Stimulated activated effector memory CD8-positive, alpha-beta T cell treated with anti-CD3 and anti-CD28 coated beads, Interleukin-12 subunit alpha, Interleukin-12 subunit beta, amount 100 ng/mL, for 72 hours (primary cell): ENCODE data around the gene PHTF2.

Experiments used
- ATAC-seq: fragments of 150-1000 bp; cut with Tn5 transposase; 2 replicates; pipeline ENCODE4 v1.10.0; 2021
- DNase-seq, 2 donors: peaks; one replicate each; pipeline ENCODE4 v3.0.0; 2021 to 2022; ENCODE audit warnings: low spot score in 2 of 2
- H3K27ac Mint-ChIP-seq: one replicate; pipeline ENCODE4 v1.8.0; 2022; ENCODE audit warnings: mild to moderate bottlenecking, mixed read lengths
- H3K36me3 Mint-ChIP-seq: one replicate; pipeline ENCODE4 v1.8.0; 2022; ENCODE audit warnings: mild to moderate bottlenecking, mixed read lengths
- H3K4me1 Mint-ChIP-seq: one replicate; pipeline ENCODE4 v1.8.0; 2022; ENCODE audit warnings: mixed read lengths
- H3K4me3 Mint-ChIP-seq: one replicate; pipeline ENCODE4 v1.8.0; 2022; ENCODE audit warnings: mild to moderate bottlenecking, mixed read lengths
- H3K9me3 Mint-ChIP-seq: one replicate; pipeline ENCODE4 v1.8.0; 2022; ENCODE audit warnings: mixed read lengths

The PHTF2 gene

GRCh38 chr7:77904252-77904651 is 105.7 kb downstream of the PHTF2 start:
- Mint-ChIP-seq H3K9me3 (no peaks in the 10 kb centered on the region), H3K27ac (peak overlapping the region; percentile 65), H3K4me3 (no peak overlapping the region), H3K36me3 (peaks cover 75% of the 10 kb centered on the region), H3K4me1 (peaks cover 8% of the 10 kb centered on the region)
- DNase-seq = no peak
- peak; percentile 37 for ATAC-seq

DNA sequence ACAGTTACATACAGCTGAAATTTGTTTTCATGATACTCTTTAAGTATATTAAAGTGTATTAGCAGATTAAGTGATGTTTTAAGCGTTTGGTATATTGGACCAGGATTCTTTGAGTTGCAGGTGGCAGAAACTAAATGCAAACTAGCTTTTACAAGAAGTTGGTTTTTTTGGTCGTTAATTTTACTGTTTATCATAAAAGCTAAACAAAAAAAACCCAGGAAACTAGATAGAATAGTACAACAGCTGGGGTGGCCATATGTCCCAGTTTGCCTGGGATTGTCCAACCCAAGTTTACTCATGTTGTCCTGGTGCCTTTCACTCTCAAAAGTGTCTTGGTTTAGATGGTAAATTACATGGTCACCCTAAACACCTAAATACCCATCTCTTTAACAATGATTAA is 108.7 kb downstream of the PHTF2 start:
- H3K27ac Mint-ChIP-seq = no peak overlapping the region
- no peak overlapping the region for H3K4me3 Mint-ChIP-seq
- peaks cover 8% of the 10 kb centered on the region for H3K4me1 Mint-ChIP-seq
- H3K36me3 Mint-ChIP-seq = peaks cover 75% of the 10 kb centered on the region
- no peaks in the 10 kb centered on the region for H3K9me3 Mint-ChIP-seq
- no peak for ATAC-seq
- no peak for DNase-seq

DNA sequence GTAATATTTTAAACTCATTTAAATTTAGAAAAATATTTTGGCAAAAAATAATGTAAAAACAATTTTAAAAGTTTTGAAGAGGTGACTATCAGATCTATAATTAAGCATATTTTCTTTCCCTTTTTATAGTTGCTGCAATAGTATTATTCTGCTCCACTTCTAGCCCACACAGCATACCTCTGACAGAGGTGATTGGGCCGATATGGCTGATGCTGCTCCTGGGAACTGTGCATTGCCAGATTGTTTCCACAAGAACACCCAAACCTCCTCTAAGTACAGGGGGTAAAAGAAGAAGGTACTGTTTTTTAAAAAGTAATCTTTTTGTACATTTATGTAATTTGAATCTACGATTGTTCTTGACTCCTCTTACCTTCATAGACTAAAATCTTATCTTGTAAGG is 110.1 kb downstream of the PHTF2 start:
- peaks cover 8% of the 10 kb centered on the region for H3K4me1 Mint-ChIP-seq
- no peaks in the 10 kb centered on the region for H3K9me3 Mint-ChIP-seq
- DNase-seq = no peak
- H3K27ac Mint-ChIP-seq = no peak overlapping the region
- peaks cover 77% of the 10 kb centered on the region for H3K36me3 Mint-ChIP-seq
- no peak for ATAC-seq
- no peak overlapping the region for H3K4me3 Mint-ChIP-seq

DNA sequence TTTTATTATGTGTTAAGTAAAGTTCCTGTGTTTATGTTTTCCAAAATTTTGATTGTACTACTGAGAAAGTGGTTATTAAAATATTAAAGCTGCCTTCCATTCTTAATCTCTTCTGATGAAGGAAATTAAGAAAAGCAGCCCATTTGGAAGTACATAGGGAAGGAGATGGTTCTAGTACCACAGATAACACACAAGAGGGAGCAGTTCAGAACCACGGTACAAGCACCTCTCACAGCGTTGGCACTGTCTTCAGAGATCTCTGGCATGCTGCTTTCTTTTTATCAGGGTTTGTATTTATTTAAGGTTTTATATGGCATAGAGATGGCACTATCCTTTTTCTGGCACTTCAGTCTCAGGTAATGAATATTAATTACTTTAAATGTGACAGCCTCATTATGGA is 111.6 kb downstream of the PHTF2 start:
- ATAC-seq = no peak
- no peaks in the 10 kb centered on the region for H3K9me3 Mint-ChIP-seq

GRCh38 chr7:77912293-77912692 is 113.7 kb downstream of the PHTF2 start:
- Mint-ChIP-seq H3K4me1 (no peaks in the 10 kb centered on the region), H3K36me3 (peaks cover 79% of the 10 kb centered on the region), H3K4me3 (no peak overlapping the region), H3K9me3 (no peaks in the 10 kb centered on the region), H3K27ac (no peak overlapping the region)
- ATAC-seq (no peak), DNase-seq (no peak)

More for the DNA sequence above, 111.6 kb downstream of the PHTF2 start:
- Mint-ChIP-seq H3K36me3 (peaks cover 74% of the 10 kb centered on the region), H3K27ac (no peak overlapping the region), H3K4me3 (no peak overlapping the region), H3K4me1 (no peaks in the 10 kb centered on the region)
- no peak for DNase-seq

DNA sequence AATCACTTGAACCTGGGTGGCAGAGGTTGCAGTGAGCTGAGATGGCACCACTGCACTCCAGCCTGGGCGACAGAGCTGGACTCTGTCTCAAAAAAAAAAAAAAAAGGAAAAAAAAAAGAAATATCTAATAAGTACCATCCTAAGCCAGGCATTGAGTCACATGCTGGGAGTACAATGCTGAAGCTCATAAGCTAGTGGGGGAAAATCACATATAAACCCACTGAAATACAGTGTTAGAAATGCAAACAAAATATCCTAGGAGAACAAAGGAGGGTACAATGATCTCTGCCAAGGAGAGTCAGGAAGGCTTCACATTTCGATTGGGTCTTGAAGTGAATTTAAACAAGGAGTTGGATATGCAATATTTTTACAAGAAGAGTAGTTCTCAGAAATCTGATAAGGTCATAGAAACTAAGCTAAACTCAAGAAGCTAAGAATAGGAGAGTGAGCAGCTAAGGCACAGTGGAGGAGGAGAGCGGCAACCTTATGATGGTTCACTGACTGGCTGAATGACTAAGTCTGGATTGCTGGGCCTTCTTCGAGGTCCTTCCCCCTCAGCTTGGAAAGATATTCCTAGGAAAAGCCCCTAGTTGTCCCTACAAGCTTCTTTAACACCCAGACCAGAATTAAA is 115.5 kb downstream of the PHTF2 start:
- H3K36me3 Mint-ChIP-seq = peaks cover 75% of the 10 kb centered on the region
- ATAC-seq = peak; percentile 78
- H3K9me3 Mint-ChIP-seq = no peaks in the 10 kb centered on the region
- peaks cover 8% of the 10 kb centered on the region for H3K4me1 Mint-ChIP-seq
- H3K4me3 Mint-ChIP-seq = no peak overlapping the region
- no peak for DNase-seq
- peak overlapping the region; percentile 1 for H3K27ac Mint-ChIP-seq

DNA sequence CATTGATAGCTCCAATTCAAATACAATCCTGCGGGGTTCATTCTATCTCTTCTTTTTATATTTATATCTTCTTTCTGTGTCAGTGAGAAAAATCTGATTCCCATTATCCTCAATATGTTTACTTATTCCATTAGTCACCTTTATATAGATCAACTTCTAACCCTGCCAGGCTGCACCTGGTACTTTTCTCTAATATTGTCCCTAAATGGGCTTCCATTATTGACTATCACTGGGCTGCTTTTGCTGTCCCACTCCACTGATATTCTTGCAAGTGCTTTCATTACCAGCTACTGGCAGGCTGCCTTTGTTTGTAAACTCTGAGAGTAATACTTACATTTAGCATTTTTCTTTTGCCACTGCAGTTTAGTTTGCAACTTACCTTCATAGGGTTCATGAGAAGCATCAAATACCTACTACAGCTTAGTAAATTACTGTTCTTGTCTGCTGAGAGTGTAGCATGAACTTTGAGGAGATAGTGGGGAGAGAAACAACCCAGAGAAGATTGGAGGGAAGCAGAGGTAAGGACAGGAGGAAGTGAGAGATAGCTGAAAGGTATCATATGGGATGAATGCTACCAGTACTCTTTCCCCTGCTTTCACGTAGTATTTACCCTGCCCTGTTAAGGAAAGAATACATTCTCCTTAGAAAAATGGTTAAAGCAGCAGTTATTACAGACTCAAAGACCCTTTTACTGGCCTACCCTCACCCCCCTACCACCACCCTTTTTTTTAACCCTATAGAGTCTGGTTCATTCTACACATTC is 119.1 kb downstream of the PHTF2 start:
- H3K36me3 Mint-ChIP-seq = peaks cover 76% of the 10 kb centered on the region
- DNase-seq = no peak
- H3K4me3 Mint-ChIP-seq = no peak overlapping the region
- no peaks in the 10 kb centered on the region for H3K9me3 Mint-ChIP-seq
- no peak for ATAC-seq
- peaks cover 8% of the 10 kb centered on the region for H3K4me1 Mint-ChIP-seq
- H3K27ac Mint-ChIP-seq = no peak overlapping the region

DNA sequence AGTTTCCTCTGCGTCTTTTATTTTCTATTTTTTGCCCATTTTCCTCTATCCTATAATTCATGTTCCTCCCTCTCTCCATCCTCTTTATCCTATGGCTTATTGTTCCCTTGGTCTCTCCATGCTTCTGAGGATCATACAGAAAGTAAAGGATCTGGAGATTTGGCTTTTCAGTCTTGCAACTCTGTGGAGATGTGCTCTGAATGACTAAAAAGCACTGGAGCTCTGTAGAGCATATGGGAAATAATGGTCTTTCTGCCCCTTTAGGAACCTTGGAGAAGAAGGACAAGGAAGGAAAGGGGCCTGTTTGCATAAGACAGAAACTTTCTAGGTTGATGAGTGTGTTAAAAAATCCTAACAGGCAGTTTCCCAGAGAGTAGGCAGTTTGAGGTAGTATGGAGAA is 120.1 kb downstream of the PHTF2 start:
- no peaks in the 10 kb centered on the region for H3K9me3 Mint-ChIP-seq
- peaks cover 14% of the 10 kb centered on the region for H3K4me1 Mint-ChIP-seq
- peaks cover 81% of the 10 kb centered on the region for H3K36me3 Mint-ChIP-seq
- no peak for ATAC-seq
- no peak for DNase-seq
- H3K4me3 Mint-ChIP-seq = no peak overlapping the region
- H3K27ac Mint-ChIP-seq = peak overlapping the region; percentile 60

DNA sequence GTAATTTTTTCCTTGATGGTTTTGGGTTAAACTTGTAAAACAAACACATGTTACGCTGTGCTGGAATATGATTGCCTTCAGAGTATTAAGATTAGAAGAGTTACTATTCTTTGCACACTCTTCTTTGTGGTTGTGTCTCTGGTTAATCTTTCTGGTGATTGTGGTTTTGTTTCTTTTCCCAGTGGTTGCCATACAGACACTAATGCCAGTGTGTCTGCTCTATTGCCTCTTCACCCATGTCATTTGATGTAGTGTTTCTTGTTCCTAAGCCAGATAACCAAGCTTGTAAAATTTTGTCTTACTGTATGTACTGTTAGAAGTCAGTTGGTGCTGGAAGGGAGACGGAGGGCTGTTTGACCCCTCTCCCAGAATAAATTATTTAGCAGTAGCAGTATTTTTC is 124.8 kb downstream of the PHTF2 start:
- Mint-ChIP-seq H3K4me1 (peaks cover 11% of the 10 kb centered on the region), H3K4me3 (no peak overlapping the region), H3K9me3 (no peaks in the 10 kb centered on the region), H3K27ac (no peak overlapping the region), H3K36me3 (peaks cover 98% of the 10 kb centered on the region)
- ATAC-seq = no peak
- no peak for DNase-seq

DNA sequence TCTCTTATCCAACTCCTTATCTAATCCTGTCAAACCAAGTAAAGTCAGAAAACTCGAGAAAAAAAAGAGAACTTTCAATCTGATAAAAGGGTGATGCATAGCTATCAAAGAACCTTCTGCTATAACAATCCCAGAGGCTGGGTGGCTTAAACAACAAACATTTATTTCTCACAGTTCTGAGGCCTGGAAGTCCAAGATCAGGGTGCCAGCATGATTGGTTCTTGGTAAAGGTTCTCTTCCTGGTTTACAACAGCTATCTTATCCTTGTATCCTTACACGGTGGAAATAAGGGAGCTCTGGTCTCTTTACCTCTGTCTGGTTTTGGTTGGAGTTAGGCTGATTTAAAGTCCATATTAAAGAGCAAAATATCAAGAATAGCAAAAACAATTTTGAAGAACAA is 131.9 kb downstream of the PHTF2 start:
- H3K9me3 Mint-ChIP-seq = no peaks in the 10 kb centered on the region
- H3K27ac Mint-ChIP-seq = peak overlapping the region; percentile 56

DNA sequence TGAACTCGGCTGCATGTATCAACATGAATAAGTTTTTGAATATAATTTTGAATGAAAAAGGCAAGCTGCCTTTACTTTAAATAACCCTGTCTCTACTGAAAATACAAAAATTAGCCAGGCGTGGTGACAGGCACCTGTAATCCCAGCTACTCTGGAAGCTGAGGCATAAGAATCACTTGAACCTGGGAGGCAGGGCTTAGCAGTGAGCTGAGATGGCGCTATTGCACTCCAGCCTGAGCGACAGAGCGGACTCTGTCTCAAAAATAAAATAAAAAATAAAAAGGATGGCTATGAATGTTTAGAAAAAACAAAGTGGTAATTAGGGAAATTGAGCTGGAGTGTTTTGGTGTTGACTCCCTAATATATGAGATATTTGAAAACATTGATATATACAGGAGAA is 133.3 kb downstream of the PHTF2 start:
- no peaks in the 10 kb centered on the region for H3K9me3 Mint-ChIP-seq
- peak overlapping the region; percentile 1 for H3K27ac Mint-ChIP-seq
- H3K36me3 Mint-ChIP-seq = peaks cover 78% of the 10 kb centered on the region
- DNase-seq = no peak
- no peak for ATAC-seq
- H3K4me1 Mint-ChIP-seq = peaks cover 11% of the 10 kb centered on the region
- no peak overlapping the region for H3K4me3 Mint-ChIP-seq

More for the DNA sequence above, 131.9 kb downstream of the PHTF2 start:
- ATAC-seq (no peak), DNase-seq (no peak)
- peaks cover 80% of the 10 kb centered on the region for H3K36me3 Mint-ChIP-seq
- peaks cover 11% of the 10 kb centered on the region for H3K4me1 Mint-ChIP-seq
- no peak overlapping the region for H3K4me3 Mint-ChIP-seq

GRCh38 chr7:77933394-77933793 is 134.8 kb downstream of the PHTF2 start:
- H3K9me3 Mint-ChIP-seq = no peaks in the 10 kb centered on the region
- H3K27ac Mint-ChIP-seq = no peak overlapping the region
- no peak for DNase-seq
- H3K4me3 Mint-ChIP-seq = no peak overlapping the region
- H3K36me3 Mint-ChIP-seq = peaks cover 78% of the 10 kb centered on the region
- H3K4me1 Mint-ChIP-seq = peaks cover 11% of the 10 kb centered on the region
- peak; percentile 37 for ATAC-seq

GRCh38 chr7:77935652-77936348 is 137.2 kb downstream of the PHTF2 start:
- H3K9me3 Mint-ChIP-seq = no peaks in the 10 kb centered on the region
- H3K4me1 Mint-ChIP-seq = peaks cover 11% of the 10 kb centered on the region
- H3K36me3 Mint-ChIP-seq = peaks cover 78% of the 10 kb centered on the region
- no peak overlapping the region for H3K4me3 Mint-ChIP-seq
- peak overlapping the region; percentile 37 for H3K27ac Mint-ChIP-seq
- ATAC-seq (no peak), DNase-seq (no peak)

DNA sequence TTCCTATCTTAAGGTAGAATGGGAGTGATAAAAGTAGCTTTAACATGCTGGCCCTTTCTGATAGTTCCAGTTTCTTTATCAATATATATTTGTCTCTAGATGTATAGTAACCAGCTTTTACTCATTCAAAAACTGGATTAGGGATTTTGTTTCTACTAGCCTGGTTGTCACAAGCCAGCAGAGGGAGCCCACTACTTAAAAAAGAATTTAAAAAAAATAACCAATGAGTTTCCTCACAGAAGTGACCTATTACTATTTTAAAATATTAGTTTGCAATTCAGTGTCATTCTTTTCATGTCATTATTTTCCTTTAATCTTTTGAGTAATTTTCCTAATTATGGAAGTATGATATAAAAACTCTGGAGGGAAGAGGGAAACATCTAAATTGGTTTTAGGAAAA is 142.1 kb downstream of the PHTF2 start:
- no peak for DNase-seq
- Mint-ChIP-seq H3K4me3 (no peak overlapping the region), H3K4me1 (peaks cover 9% of the 10 kb centered on the region), H3K27ac (no peak overlapping the region), H3K36me3 (peaks cover 95% of the 10 kb centered on the region), H3K9me3 (no peaks in the 10 kb centered on the region)
- no peak for ATAC-seq

- Mint-ChIP-seq H3K36me3 (peaks cover 91% of the 10 kb centered on the region), H3K27ac (no peak overlapping the region), H3K9me3 (no peaks in the 10 kb centered on the region), H3K4me3 (no peak overlapping the region), H3K4me1 (peaks cover 9% of the 10 kb centered on the region)
- no peak for ATAC-seq
- no peak for DNase-seq
These were observed 143.9 kb downstream of the PHTF2 start for GRCh38 chr7:77942431-77942830.
